ENCODE data around the gene RNPS1.

GRCh38 chr16:2230376-2230775, 37.5 kb downstream of the RNPS1 start:
- TF ChIP-seq ZNF830 (CRISPR knock-in tag; IDR thresholded peaks at IDR 0.05), result no peak
- TF ChIP-seq HNRNPK (IDR thresholded peaks at IDR 0.05; ENCODE audit: low read depth, low read length, poor library complexity, severe bottlenecking), result no peak
- no peak for TF ChIP-seq PHB (CRISPR knock-in tag; IDR thresholded peaks at IDR 0.05)
- TF ChIP-seq EP300 (IDR thresholded peaks at IDR 0.05; ENCODE audit: low read length), result no peak
- TF ChIP-seq KDM2B (CRISPR knock-in tag; IDR thresholded peaks at IDR 0.05), result no peak
- no peak for TF ChIP-seq BMI1 (IDR thresholded peaks at IDR 0.05; ENCODE audit: low read length)
- TF ChIP-seq RBFOX2 (IDR thresholded peaks at IDR 0.05; ENCODE audit: low read depth, low read length), result 0 out of 2 replicates have a peak, but pooled peaks have one; percentile 12
- no peak for TF ChIP-seq ELF4 (CRISPR knock-in tag; IDR thresholded peaks at IDR 0.05)
- no peak for TF ChIP-seq MXD1 (CRISPR knock-in tag; IDR thresholded peaks at IDR 0.05; ENCODE audit: borderline replicate concordance, poor library complexity, severe bottlenecking)
- TF ChIP-seq NBN (IDR thresholded peaks at IDR 0.05; ENCODE audit: low read depth), result no peak
- TF ChIP-seq FOXP1 (CRISPR knock-in tag; IDR thresholded peaks at IDR 0.05), result no peak
- no peak for TF ChIP-seq IRF2 (CRISPR knock-in tag; IDR thresholded peaks at IDR 0.05)
- TF ChIP-seq ZBTB40 (IDR thresholded peaks at IDR 0.05), result no peak
- TF ChIP-seq ZBTB40 (CRISPR knock-in tag; IDR thresholded peaks at IDR 0.05), result no peak
- TF ChIP-seq BHLHE40 (IDR thresholded peaks at IDR 0.05; ENCODE audit: low read length), result no peak

All from K562 (cell line).